K562 (cell line): ENCODE results near the gene LCA5. TPM values are rescaled to one million over a fixed set of nuclear protein-coding genes. Genes with fewer than 3 reads are reported as not detected.

Experiments used
- ATAC-seq: fragments of 200-7000 bp; cut with Tn5 transposase; 3 replicates; pipeline ENCODE4 v1.9.1; 2020; ENCODE audit warnings: moderate library complexity
- BruUV-seq: library from RNA; stranded (reverse); fragments of 400-500 nt; replicated peaks from 2 replicates; lab custom pipeline; 2021; lab: Mats Ljungman, UMichigan
- CTCF ChIA-PET: fragments of 300-600 bp; formaldehyde crosslinking; extraction: SDS; loops from one replicate; lab custom pipeline; 2021; ENCODE audit warnings: low intra/inter-chr PET ratio; lab: Yijun Ruan, JAX
- POLR2A ChIA-PET: fragments of 300-600, 350-650 bp; sonication (Branson Sonifier 250); formaldehyde crosslinking; extraction: SDS; loops from one replicate; lab custom pipeline; 2021; ENCODE audit warnings: antibody characterized with exemption, inconsistent platforms; lab: Yijun Ruan, JAX
- DNase-seq, 4 experiments: peaks; one replicate each; pipeline versions ENCODE4 v3.0.0 to v3.0.0-alpha.2; 2011 to 2018; ENCODE audit warnings: low spot score in 3 of 4, mixed read lengths in 3 of 4; ENCODE audit errors: extremely low read depth in 1 of 4
- FAIRE-seq: peaks from 2 replicates; lab custom pipeline; 2011; peaks lifted over from hg19 to GRCh38; lab: Jason Lieb, UNC
- H2AFZ ChIP-seq: 2 replicates; pipeline ENCODE4 v1.6.0; 2011; ENCODE audit warnings: low read depth, low read length, control low read depth, inconsistent platforms
- H3K27ac ChIP-seq: fragments of 200-600 bp; 3 replicates; pipeline ENCODE4 v1.8.0; 2011; ENCODE audit warnings: low read depth, mild to moderate bottlenecking, control low read depth, inconsistent platforms, low read length, moderate library complexity, mixed read lengths; ENCODE audit errors: extremely low read depth
- H3K27me3 ChIP-seq, 2 experiments: fragments of 300-600 bp in 1 of 2; 2 replicates in 1 of 2; 3 replicates in 1 of 2; pipeline versions ENCODE4 v1.6.0 to v1.8.0; 2011; ENCODE audit warnings: inconsistent platforms in 2 of 2, low read length in 2 of 2, mild to moderate bottlenecking in 1 of 2, mixed read lengths in 1 of 2, moderate library complexity in 1 of 2; ENCODE audit not compliant: control insufficient read depth in 2 of 2, insufficient read depth in 2 of 2
- H3K36me3 ChIP-seq: fragments of 300-600 bp; 3 replicates; pipeline ENCODE4 v1.8.0; 2011; ENCODE audit warnings: mild to moderate bottlenecking, low read length, inconsistent platforms; ENCODE audit not compliant: control insufficient read depth, insufficient read depth
- H3K4me1 ChIP-seq, 2 experiments: fragments of 200-600 bp in 1 of 2; replicated peaks in 1 of 2; 2 replicates in 1 of 2; 3 replicates in 1 of 2; pipeline versions ENCODE4 v1.5.1 to v1.8.0; 2011; ENCODE audit warnings: inconsistent platforms in 2 of 2, low read length in 2 of 2, mild to moderate bottlenecking in 1 of 2, mixed read lengths in 1 of 2, moderate library complexity in 1 of 2; ENCODE audit not compliant: control insufficient read depth in 2 of 2, insufficient read depth in 2 of 2
- H3K4me2 ChIP-seq: 2 replicates; pipeline ENCODE4 v1.6.1; 2011; ENCODE audit warnings: low read length, control low read depth, inconsistent platforms, mixed read lengths; ENCODE audit not compliant: insufficient read depth
- H3K4me3 ChIP-seq: fragments of 200-600 bp; sonication (generic), shearing (Covaris generic); 2 replicates; pipeline ENCODE4 v1.5.1; 2016; ENCODE audit warnings: control low read depth, inconsistent platforms
- H3K79me2 ChIP-seq: fragments of 200-600 bp; 3 replicates; pipeline ENCODE4 v1.8.0; 2011; ENCODE audit warnings: low read length, inconsistent platforms; ENCODE audit not compliant: control insufficient read depth, insufficient read depth
- H3K9ac ChIP-seq, 2 experiments: 2 replicates each; pipeline versions ENCODE4 v1.6.0 to v1.6.1; 2011; ENCODE audit warnings: low read depth in 2 of 2, low read length in 2 of 2, control low read depth in 1 of 2, inconsistent platforms in 1 of 2, mild to moderate bottlenecking in 1 of 2, mixed read lengths in 1 of 2; ENCODE audit not compliant: insufficient read depth in 1 of 2
- H3K9me1 ChIP-seq: one replicate; pipeline ENCODE4 v1.6.0; 2011; ENCODE audit warnings: inconsistent platforms, mild to moderate bottlenecking, low read length, moderate library complexity; ENCODE audit not compliant: control insufficient read depth, insufficient read depth
- H3K9me3 ChIP-seq: replicated peaks from 2 replicates; pipeline ENCODE4 v1.5.1; 2011; ENCODE audit warnings: low read depth, low read length, inconsistent platforms; ENCODE audit not compliant: control insufficient read depth, insufficient read depth
- H4K20me1 ChIP-seq: replicated peaks from 2 replicates; pipeline ENCODE4 v1.6.1; 2011; ENCODE audit warnings: low read length, inconsistent platforms, mixed read lengths; ENCODE audit not compliant: control insufficient read depth, insufficient read depth
- DMBX1 ChIP-seq: fragments of 250-450 bp; sonication (Bioruptor Pico); IDR thresholded peaks from 2 replicates; pipeline ENCODE4 v1.8.0; 2022; ENCODE audit warnings: inconsistent platforms, mild to moderate bottlenecking, moderate library complexity, borderline replicate concordance
- MCM3 ChIP-seq: fragments of 450-650 bp; IDR thresholded peaks from 2 replicates; pipeline ENCODE4 v1.6.1; 2016
- NR4A1 ChIP-seq, 2 experiments: fragments of 250-450 bp in 1 of 2; fragments of 450-650 bp in 1 of 2; sonication (Bioruptor Pico) in 1 of 2; IDR thresholded peaks; 2 replicates each; pipeline versions ENCODE4 v1.4.0 to v1.6.1; 2016 to 2020; ENCODE audit warnings: mild to moderate bottlenecking in 2 of 2, missing compliant biosample characterization in 1 of 2, missing genetic modification characterization in 1 of 2, moderate library complexity in 1 of 2
- PRMT5 ChIP-seq: sonication (generic); formaldehyde crosslinking; IDR thresholded peaks from 2 replicates; pipeline ENCODE4 v1.5.0; 2020; ENCODE audit warnings: missing genetic modification reagents
- ZNF592 ChIP-seq: fragments of 450-650 bp; IDR thresholded peaks from 2 replicates; pipeline ENCODE4 v1.6.1; 2017; ENCODE audit warnings: antibody characterized with exemption, mild to moderate bottlenecking
- WGBS: fragments of 100-300 bp; shearing (Covaris generic); methylation state at CpG from one replicate; pipeline ENCODE4 v1.1.6; 2016; ENCODE audit warnings: low coverage, mixed read lengths; ENCODE audit not compliant: insufficient coverage; ENCODE audit errors: missing lambda C conversion rate; 5-methylcytosine and 5-hydroxymethylcytosine counted together
- in situ Hi-C: fragments of 300-500 bp; cut with MboI; formaldehyde crosslinking; loops from 4 replicates; pipeline ENCODE4 v1.15.0; 2018; ENCODE audit warnings: inconsistent platforms, mixed read lengths
- intact Hi-C: fragments of 100-400 bp; cut with micrococcal nuclease; formaldehyde crosslinking; loops from 2 replicates; pipeline ENCODE4 v1.14.2; 2022
- polyA plus RNA-seq, 8 experiments: library from polyadenylated mRNA; depleted of rRNA in 4 of 8; stranded (reverse) in 5 of 8; unstranded in 3 of 8; fragments of >200 nt; fragmentation: Nextera tagmentation in 2 of 8; fragmentation: Illumina TruSeq in 1 of 8; extraction: Ambion mirVana in 2 of 8; extraction: Trizol in 1 of 8; gene quantifications; 2 replicates each; pipeline versions ENCODE4 v1.2.1 to v1.2.3, GENCODE V29; 2011 to 2014; ENCODE audit warnings: inconsistent platforms in 1 of 8, missing spikeins in 1 of 8
- total RNA-seq, 7 experiments: library from RNA; depleted of rRNA in 6 of 7; stranded (reverse); fragments of >200 nt in 6 of 7; fragmentation: Illumina TruSeq in 2 of 7; extraction: Trizol in 2 of 7; gene quantifications; 2 replicates each; pipeline versions ENCODE4 v1.2.1 to v1.2.3, GENCODE V29; 2011 to 2021; ENCODE audit warnings: low replicate concordance in 1 of 7

The LCA5 gene
- total and polyA plus RNA-seq, 9 of the 15 experiments (the other 6 are each of a cell fraction or from before 2014, with no cell fraction given) = 1.0 to 3.4 (median 1.8) TPM

- H3K4me1 ChIP-seq = peaks cover 5 to 14% of the 10 kb centered on the region in 2 experiments
- ATAC-seq (no peak), DNase-seq (no peak), FAIRE-seq (no peak)
- no peak overlapping the region for H3K4me3 ChIP-seq
- H3K36me3 ChIP-seq = no peaks in the 10 kb centered on the region
- no peaks in the 10 kb centered on the region for H3K79me2 ChIP-seq
- H3K9ac ChIP-seq = no peak overlapping the region
- H3K27me3 ChIP-seq = no peaks in the 10 kb centered on the region
- no peak overlapping the region for H3K27ac ChIP-seq
- WGBS = 92% methylated on average over 3 of the region's 3 CpGs
- ChIA-PET POLR2A (interaction anchor here (2.2 kb wide), 1 partner anchor 14 kb away, joined by 6 read pairs; the partner anchor contains the start of gene LCA5), CTCF (no interaction called here)
- H2AFZ ChIP-seq = no peak overlapping the region
- no peaks in the 10 kb centered on the region for H3K9me3 ChIP-seq
- intact Hi-C loops (no loop called here), in situ Hi-C loops (no loop called here)
- H4K20me1 ChIP-seq = no peaks in the 10 kb centered on the region
- no TSS peak for BruUV-seq
- H3K9me1 ChIP-seq = no peaks in the 10 kb centered on the region
- TF ChIP-seq NR4A1 (CRISPR knock-in tag; IDR thresholded peaks at IDR 0.05) (no peak), NR4A1 (tag; IDR thresholded peaks at IDR 0.05) (no peak), PRMT5 (CRISPR knock-in tag) (no peak), MCM3 (no peak), ZNF592 (no peak), DMBX1 (no peak)
- H3K4me2 ChIP-seq = no peak overlapping the region
Measured at GRCh38 chr6:79522609-79523008, 14.6 kb downstream of the LCA5 start.
